ENCODE data around the gene ZNF205. TPM values are rescaled to one million over a fixed set of nuclear protein-coding genes. Genes with fewer than 3 reads are reported as not detected.

ZNF205 gene
- total and polyA plus RNA-seq, 2 of the 13 experiments (the other 11 are each of a cell fraction or from before 2014, with no cell fraction given): 5.8 to 10.2 TPM

DNA sequence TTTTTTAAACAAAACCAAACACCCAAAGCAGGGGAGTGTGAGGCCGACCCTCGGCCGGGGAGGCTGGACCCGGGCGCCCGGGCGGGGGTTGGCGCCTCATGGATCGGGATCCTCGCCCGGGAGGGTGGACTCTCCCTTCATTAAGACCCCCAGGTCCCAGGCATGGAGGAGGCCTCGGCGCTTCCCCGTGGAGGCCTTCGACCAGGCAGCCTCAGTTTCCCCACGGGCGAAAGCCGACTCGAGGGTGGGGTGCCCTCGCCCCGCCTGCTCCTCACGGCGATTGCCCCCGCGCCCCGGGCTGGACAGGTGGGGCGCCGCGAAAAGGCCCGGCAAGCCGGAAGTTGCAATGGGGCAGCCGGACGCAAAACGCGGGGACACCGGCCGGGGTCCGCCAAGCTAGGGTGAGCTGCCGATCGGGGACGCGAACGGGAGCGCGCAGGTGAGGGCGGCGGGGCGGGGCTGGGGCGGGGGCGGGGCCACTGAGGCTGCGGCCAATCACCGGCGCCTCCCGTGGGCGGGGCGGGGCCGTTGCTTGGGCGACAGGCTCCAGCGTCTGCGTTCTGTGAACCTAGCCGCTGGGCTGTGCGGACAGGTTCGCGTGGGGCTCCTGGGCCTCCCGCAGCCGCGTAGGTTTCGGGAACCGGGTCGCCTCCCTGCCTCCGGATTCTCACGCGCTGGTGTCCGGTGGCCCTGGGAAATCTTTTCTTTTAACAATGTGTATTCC, 6.0 kb upstream of the ZNF205 start (continued):
- TF ChIP-seq ZNF614 (CRISPR knock-in tag; IDR thresholded peaks at IDR 0.05; ENCODE audit: borderline replicate concordance) (peak; percentile 44; the same call in 1 of the 2 replicates), ZNF350 (CRISPR knock-in tag; IDR thresholded peaks at IDR 0.05; ENCODE audit: borderline replicate concordance, low read depth) (peak; percentile 58; the same call in 1 of the 2 replicates), CENPX (CRISPR knock-in tag; IDR thresholded peaks at IDR 0.05) (no peak), MYNN (CRISPR knock-in tag; IDR thresholded peaks at IDR 0.05; ENCODE audit: low read depth) (no peak), RBFOX2 (IDR thresholded peaks at IDR 0.05; ENCODE audit: low read depth, low read length) (peak; percentile 94), KAT7 (CRISPR knock-in tag; IDR thresholded peaks at IDR 0.05; ENCODE audit: borderline replicate concordance) (peak; percentile 62; the same call in 1 of the 2 replicates), TAF1 (CRISPR knock-in tag; IDR thresholded peaks at IDR 0.05) (peak; percentile 84), TRIM24 (CRISPR knock-in tag; IDR thresholded peaks at IDR 0.05) (no peak), CBX5 (CRISPR knock-in tag; IDR thresholded peaks at IDR 0.05; ENCODE audit: borderline replicate concordance) (peak; percentile 45; the same call in 1 of the 2 replicates), NR2F2 (IDR thresholded peaks at IDR 0.05; ENCODE audit: borderline replicate concordance, low read depth) (peak; percentile 44; the same call in 1 of the 2 replicates), ZNF234 (CRISPR knock-in tag; conservative IDR thresholded peaks at IDR 0.05) (peak; percentile 76; the same call in 1 of the 2 replicates), MAF1 (CRISPR knock-in tag; IDR thresholded peaks at IDR 0.05; ENCODE audit: borderline replicate concordance) (peak; percentile 65), ZNF235 (CRISPR knock-in tag; IDR thresholded peaks at IDR 0.05; ENCODE audit: borderline replicate concordance) (no peak), REPIN1 (CRISPR knock-in tag; IDR thresholded peaks at IDR 0.05; ENCODE audit: borderline replicate concordance, low read depth) (no peak), NAIF1 (CRISPR knock-in tag; IDR thresholded peaks at IDR 0.05; ENCODE audit: borderline replicate concordance) (0 out of 2 replicates have a peak, but pooled peaks have one; percentile 36), MED13 (CRISPR knock-in tag; IDR thresholded peaks at IDR 0.05) (no peak)
- TF ChIP-seq, protein P1, sequence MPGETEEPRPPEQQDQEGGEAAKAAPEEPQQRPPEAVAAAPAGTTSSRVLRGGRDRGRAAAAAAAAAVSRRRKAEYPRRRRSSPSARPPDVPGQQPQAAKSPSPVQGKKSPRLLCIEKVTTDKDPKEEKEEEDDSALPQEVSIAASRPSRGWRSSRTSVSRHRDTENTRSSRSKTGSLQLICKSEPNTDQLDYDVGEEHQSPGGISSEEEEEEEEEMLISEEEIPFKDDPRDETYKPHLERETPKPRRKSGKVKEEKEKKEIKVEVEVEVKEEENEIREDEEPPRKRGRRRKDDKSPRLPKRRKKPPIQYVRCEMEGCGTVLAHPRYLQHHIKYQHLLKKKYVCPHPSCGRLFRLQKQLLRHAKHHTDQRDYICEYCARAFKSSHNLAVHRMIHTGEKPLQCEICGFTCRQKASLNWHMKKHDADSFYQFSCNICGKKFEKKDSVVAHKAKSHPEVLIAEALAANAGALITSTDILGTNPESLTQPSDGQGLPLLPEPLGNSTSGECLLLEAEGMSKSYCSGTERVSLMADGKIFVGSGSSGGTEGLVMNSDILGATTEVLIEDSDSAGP (CRISPR knock-in tag; IDR thresholded peaks at IDR 0.05; ENCODE audit: borderline replicate concordance): peak; percentile 73; the same call in 1 of the 2 replicates
- TF ChIP-seq, protein P2, sequence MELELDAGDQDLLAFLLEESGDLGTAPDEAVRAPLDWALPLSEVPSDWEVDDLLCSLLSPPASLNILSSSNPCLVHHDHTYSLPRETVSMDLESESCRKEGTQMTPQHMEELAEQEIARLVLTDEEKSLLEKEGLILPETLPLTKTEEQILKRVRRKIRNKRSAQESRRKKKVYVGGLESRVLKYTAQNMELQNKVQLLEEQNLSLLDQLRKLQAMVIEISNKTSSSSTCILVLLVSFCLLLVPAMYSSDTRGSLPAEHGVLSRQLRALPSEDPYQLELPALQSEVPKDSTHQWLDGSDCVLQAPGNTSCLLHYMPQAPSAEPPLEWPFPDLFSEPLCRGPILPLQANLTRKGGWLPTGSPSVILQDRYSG (CRISPR knock-in tag; IDR thresholded peaks at IDR 0.05): no peak
- TF ChIP-seq, protein P3, sequence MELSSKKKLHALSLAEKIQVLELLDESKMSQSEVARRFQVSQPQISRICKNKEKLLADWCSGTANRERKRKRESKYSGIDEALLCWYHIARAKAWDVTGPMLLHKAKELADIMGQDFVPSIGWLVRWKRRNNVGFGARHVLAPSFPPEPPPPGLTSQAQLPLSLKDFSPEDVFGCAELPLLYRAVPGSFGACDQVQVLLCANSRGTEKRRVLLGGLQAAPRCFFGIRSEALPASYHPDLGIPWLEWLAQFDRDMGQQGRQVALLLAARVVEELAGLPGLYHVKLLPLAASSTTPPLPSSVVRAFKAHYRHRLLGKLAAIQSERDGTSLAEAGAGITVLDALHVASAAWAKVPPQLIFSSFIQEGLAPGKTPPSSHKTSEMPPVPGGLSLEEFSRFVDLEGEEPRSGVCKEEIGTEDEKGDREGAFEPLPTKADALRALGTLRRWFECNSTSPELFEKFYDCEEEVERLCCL (CRISPR knock-in tag; IDR thresholded peaks at IDR 0.05; ENCODE audit: borderline replicate concordance): 0 out of 2 replicates have a peak, but pooled peaks have one; percentile 46
- TF ChIP-seq, protein P4, sequence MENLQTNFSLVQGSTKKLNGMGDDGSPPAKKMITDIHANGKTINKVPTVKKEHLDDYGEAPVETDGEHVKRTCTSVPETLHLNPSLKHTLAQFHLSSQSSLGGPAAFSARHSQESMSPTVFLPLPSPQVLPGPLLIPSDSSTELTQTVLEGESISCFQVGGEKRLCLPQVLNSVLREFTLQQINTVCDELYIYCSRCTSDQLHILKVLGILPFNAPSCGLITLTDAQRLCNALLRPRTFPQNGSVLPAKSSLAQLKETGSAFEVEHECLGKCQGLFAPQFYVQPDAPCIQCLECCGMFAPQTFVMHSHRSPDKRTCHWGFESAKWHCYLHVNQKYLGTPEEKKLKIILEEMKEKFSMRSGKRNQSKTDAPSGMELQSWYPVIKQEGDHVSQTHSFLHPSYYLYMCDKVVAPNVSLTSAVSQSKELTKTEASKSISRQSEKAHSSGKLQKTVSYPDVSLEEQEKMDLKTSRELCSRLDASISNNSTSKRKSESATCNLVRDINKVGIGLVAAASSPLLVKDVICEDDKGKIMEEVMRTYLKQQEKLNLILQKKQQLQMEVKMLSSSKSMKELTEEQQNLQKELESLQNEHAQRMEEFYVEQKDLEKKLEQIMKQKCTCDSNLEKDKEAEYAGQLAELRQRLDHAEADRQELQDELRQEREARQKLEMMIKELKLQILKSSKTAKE (CRISPR knock-in tag; IDR thresholded peaks at IDR 0.05; ENCODE audit: borderline replicate concordance): no peak
- TF ChIP-seq, protein P5, sequence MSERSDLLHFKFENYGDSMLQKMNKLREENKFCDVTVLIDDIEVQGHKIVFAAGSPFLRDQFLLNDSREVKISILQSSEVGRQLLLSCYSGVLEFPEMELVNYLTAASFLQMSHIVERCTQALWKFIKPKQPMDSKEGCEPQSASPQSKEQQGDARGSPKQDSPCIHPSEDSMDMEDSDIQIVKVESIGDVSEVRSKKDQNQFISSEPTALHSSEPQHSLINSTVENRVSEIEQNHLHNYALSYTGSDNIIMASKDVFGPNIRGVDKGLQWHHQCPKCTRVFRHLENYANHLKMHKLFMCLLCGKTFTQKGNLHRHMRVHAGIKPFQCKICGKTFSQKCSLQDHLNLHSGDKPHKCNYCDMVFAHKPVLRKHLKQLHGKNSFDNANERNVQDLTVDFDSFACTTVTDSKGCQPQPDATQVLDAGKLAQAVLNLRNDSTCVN (CRISPR knock-in tag; IDR thresholded peaks at IDR 0.05; ENCODE audit: borderline replicate concordance): peak; percentile 35; the same call in 1 of the 2 replicates

All from HepG2 (cell line).